Lower leg skin (tissue), 3 donors: Measurements from ENCODE around the gene TNP2.

ENCODE experiments used
- POLR2A ChIP-seq, 2 donors: fragments of 450-650 bp; IDR thresholded peaks; one replicate each; pipeline ENCODE4 v1.6.1; 2016 to 2017; ENCODE audit warnings: antibody characterized with exemption in 2 of 2, mild to moderate bottlenecking in 1 of 2, moderate library complexity in 1 of 2
- TF ChIP-seq, protein P1 (sequence below), 3 donors: fragments of 450-650 bp; IDR thresholded peaks; one replicate each; pipeline ENCODE4 v1.5.1; 2016; ENCODE audit warnings: antibody characterized with exemption in 3 of 3, mild to moderate bottlenecking in 3 of 3, moderate library complexity in 2 of 3

DNA sequence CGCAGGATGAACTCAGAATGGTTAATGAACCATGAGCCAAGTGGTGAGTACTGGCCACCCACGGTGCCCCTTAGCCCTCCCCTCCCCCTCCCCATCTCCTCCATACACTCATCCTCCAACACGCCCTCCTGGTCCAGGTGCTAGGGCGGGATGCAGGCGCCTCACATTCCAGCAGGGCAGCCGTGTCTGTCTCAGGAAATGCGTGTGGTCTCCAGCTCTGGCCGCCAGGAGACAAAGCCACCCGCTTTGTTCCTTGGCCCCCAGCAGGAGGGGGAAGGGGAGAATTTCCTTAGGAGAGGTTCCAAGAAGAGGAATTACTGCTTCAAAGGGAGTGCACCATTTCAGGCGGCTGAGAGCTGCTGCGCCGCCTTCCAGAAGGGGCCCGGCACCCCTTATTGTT lies 46.4 kb upstream of the TNP2 start:
- TF ChIP-seq, protein P1, sequence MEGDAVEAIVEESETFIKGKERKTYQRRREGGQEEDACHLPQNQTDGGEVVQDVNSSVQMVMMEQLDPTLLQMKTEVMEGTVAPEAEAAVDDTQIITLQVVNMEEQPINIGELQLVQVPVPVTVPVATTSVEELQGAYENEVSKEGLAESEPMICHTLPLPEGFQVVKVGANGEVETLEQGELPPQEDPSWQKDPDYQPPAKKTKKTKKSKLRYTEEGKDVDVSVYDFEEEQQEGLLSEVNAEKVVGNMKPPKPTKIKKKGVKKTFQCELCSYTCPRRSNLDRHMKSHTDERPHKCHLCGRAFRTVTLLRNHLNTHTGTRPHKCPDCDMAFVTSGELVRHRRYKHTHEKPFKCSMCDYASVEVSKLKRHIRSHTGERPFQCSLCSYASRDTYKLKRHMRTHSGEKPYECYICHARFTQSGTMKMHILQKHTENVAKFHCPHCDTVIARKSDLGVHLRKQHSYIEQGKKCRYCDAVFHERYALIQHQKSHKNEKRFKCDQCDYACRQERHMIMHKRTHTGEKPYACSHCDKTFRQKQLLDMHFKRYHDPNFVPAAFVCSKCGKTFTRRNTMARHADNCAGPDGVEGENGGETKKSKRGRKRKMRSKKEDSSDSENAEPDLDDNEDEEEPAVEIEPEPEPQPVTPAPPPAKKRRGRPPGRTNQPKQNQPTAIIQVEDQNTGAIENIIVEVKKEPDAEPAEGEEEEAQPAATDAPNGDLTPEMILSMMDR (IDR thresholded peaks at IDR 0.05): no peak
- TF ChIP-seq POLR2A (IDR thresholded peaks at IDR 0.05): no peak
